HEK293 (cell line): ENCODE measurements around the gene OPN1LW.

Experiments used
- CTCF ChIP-seq: fragments of 450-650 bp; formaldehyde crosslinking; IDR thresholded peaks from 2 replicates; pipeline ENCODE4 v1.5.1; 2016; ENCODE audit warnings: missing biosample characterization, missing genetic modification characterization
- EGR2 ChIP-seq: fragments of 450-650 bp; formaldehyde crosslinking; IDR thresholded peaks from 2 replicates; pipeline ENCODE4 v1.5.1; 2016; ENCODE audit warnings: low read depth, missing biosample characterization, missing genetic modification characterization
- GLIS2 ChIP-seq: fragments of 450-650 bp; formaldehyde crosslinking; IDR thresholded peaks from 2 replicates; pipeline ENCODE4 v1.5.1; 2016; ENCODE audit warnings: missing biosample characterization, missing genetic modification characterization
- MEIS1 ChIP-seq: sonication (generic); formaldehyde crosslinking; IDR thresholded peaks from 2 replicates; pipeline ENCODE4 v1.8.1; 2022; ENCODE audit warnings: missing genetic modification reagents, mild to moderate bottlenecking, borderline replicate concordance
- PRDM2 ChIP-seq: fragments of 450-650 bp; formaldehyde crosslinking; IDR thresholded peaks from 2 replicates; pipeline ENCODE4 v1.5.1; 2016; ENCODE audit warnings: missing biosample characterization, missing genetic modification characterization, borderline replicate concordance
- SALL2 ChIP-seq: fragments of 450-650 bp; formaldehyde crosslinking; IDR thresholded peaks from 2 replicates; pipeline ENCODE4 v1.5.0; 2017; ENCODE audit warnings: missing biosample characterization, mild to moderate bottlenecking, missing genetic modification characterization, borderline replicate concordance
- TCF7L2 ChIP-seq: IDR thresholded peaks from 2 replicates; pipeline ENCODE4 v1.6.1; 2011; ENCODE audit warnings: low read depth, mild to moderate bottlenecking, inconsistent platforms, low read length, moderate library complexity, borderline replicate concordance
- ZBTB49 ChIP-seq: fragments of 450-650 bp; formaldehyde crosslinking; IDR thresholded peaks from 2 replicates; pipeline ENCODE4 v1.5.1; 2016; ENCODE audit warnings: missing biosample characterization, missing genetic modification characterization, low read depth
- ZBTB6 ChIP-seq: fragments of 450-650 bp; formaldehyde crosslinking; IDR thresholded peaks from 2 replicates; pipeline ENCODE4 v1.5.1; 2017; ENCODE audit warnings: missing biosample characterization, missing genetic modification characterization
- ZBTB7A ChIP-seq: fragments of 450-650 bp; formaldehyde crosslinking; IDR thresholded peaks from 2 replicates; pipeline ENCODE4 v1.5.1; 2016; ENCODE audit warnings: low read depth, missing biosample characterization, missing genetic modification characterization
- ZFP37 ChIP-seq: fragments of 450-650 bp; formaldehyde crosslinking; IDR thresholded peaks from 2 replicates; pipeline ENCODE4 v1.5.1; 2016; ENCODE audit warnings: missing biosample characterization, missing genetic modification characterization
- ZIC2 ChIP-seq: fragments of 450-650 bp; formaldehyde crosslinking; IDR thresholded peaks from 2 replicates; pipeline ENCODE4 v1.5.1; 2016; ENCODE audit warnings: missing biosample characterization, missing genetic modification characterization
- ZNF248 ChIP-seq: fragments of 450-650 bp; formaldehyde crosslinking; IDR thresholded peaks from 2 replicates; pipeline ENCODE4 v1.5.1; 2017; ENCODE audit warnings: missing biosample characterization, missing genetic modification characterization
- ZNF324 ChIP-seq: fragments of 450-650 bp; formaldehyde crosslinking; IDR thresholded peaks from 2 replicates; pipeline ENCODE4 v1.5.1; 2016; ENCODE audit warnings: missing biosample characterization, missing genetic modification characterization
- ZNF366 ChIP-seq: fragments of 450-650 bp; formaldehyde crosslinking; conservative IDR thresholded peaks from 2 replicates; pipeline ENCODE4 v1.5.1; 2016; ENCODE audit warnings: missing biosample characterization, missing genetic modification characterization
- ZNF433 ChIP-seq: fragments of 450-650 bp; formaldehyde crosslinking; IDR thresholded peaks from 2 replicates; pipeline ENCODE4 v1.5.1; 2016; ENCODE audit warnings: missing biosample characterization, missing genetic modification characterization, low read depth
- ZNF521 ChIP-seq: fragments of 450-650 bp; formaldehyde crosslinking; IDR thresholded peaks from 2 replicates; pipeline ENCODE4 v1.5.1; 2017; ENCODE audit warnings: missing biosample characterization, mild to moderate bottlenecking, missing genetic modification characterization
- ZNF596 ChIP-seq: fragments of 450-650 bp; IDR thresholded peaks from 2 replicates; pipeline ENCODE4 v1.5.0; 2018; ENCODE audit warnings: missing biosample characterization, mild to moderate bottlenecking, missing genetic modification characterization, moderate library complexity
- ZNF610 ChIP-seq: fragments of 450-650 bp; formaldehyde crosslinking; IDR thresholded peaks from 2 replicates; pipeline ENCODE4 v1.5.1; 2016; ENCODE audit warnings: missing biosample characterization, missing genetic modification characterization, borderline replicate concordance
- ZNF624 ChIP-seq: fragments of 450-650 bp; formaldehyde crosslinking; IDR thresholded peaks from 2 replicates; pipeline ENCODE4 v1.5.1; 2017; ENCODE audit warnings: missing biosample characterization, missing genetic modification characterization
- ZNF692 ChIP-seq: fragments of 450-650 bp; formaldehyde crosslinking; IDR thresholded peaks from 2 replicates; pipeline ENCODE4 v1.5.1; 2016; ENCODE audit warnings: missing biosample characterization, missing genetic modification characterization
- ZNF776 ChIP-seq: fragments of 450-650 bp; formaldehyde crosslinking; IDR thresholded peaks from 2 replicates; pipeline ENCODE4 v1.5.0; 2017; ENCODE audit warnings: missing biosample characterization, missing genetic modification characterization, borderline replicate concordance
- ZNF777 ChIP-seq: fragments of 450-650 bp; formaldehyde crosslinking; IDR thresholded peaks from 2 replicates; pipeline ENCODE4 v1.5.1; 2017; ENCODE audit warnings: missing biosample characterization, missing genetic modification characterization, borderline replicate concordance
- ZNF837 ChIP-seq: fragments of 450-650 bp; formaldehyde crosslinking; IDR thresholded peaks from 2 replicates; pipeline ENCODE4 v1.5.1; 2016; ENCODE audit warnings: missing biosample characterization, missing genetic modification characterization
- ZSCAN16 ChIP-seq: fragments of 450-650 bp; formaldehyde crosslinking; IDR thresholded peaks from 2 replicates; pipeline ENCODE4 v1.5.1; 2016; ENCODE audit warnings: missing biosample characterization, missing genetic modification characterization
- ZSCAN23 ChIP-seq: fragments of 450-650 bp; formaldehyde crosslinking; IDR thresholded peaks from 2 replicates; pipeline ENCODE4 v1.5.1; 2016; ENCODE audit warnings: missing biosample characterization, missing genetic modification characterization

Gene OPN1LW

GRCh38 chrX:154097003-154097588 lies 46.9 kb upstream of the OPN1LW start (continued):
- TF ChIP-seq ZNF777 (no peak), ZNF837 (no peak), ZNF366 (tag by site-specific recombination) (no peak), ZSCAN23 (no peak), ZNF324 (no peak), MEIS1 (CRISPR knock-in tag) (no peak), PRDM2 (tag by site-specific recombination) (no peak), EGR2 (tag by site-specific recombination) (no peak), ZNF521 (no peak), ZNF624 (tag by site-specific recombination) (no peak), TCF7L2 (no peak), ZNF248 (tag by site-specific recombination) (no peak), CTCF (tag by site-specific recombination) (no peak), SALL2 (tag by site-specific recombination) (no peak), ZBTB6 (tag by site-specific recombination) (no peak), ZNF433 (no peak), ZIC2 (no peak), ZFP37 (tag by site-specific recombination) (no peak), ZNF692 (tag by site-specific recombination) (0 out of 2 replicates have a peak, but pooled peaks have one; percentile 10), ZNF610 (tag by site-specific recombination) (no peak), ZBTB49 (tag by site-specific recombination) (no peak), ZNF776 (tag by site-specific recombination) (no peak), ZBTB7A (tag by site-specific recombination) (no peak), ZNF596 (tag by site-specific recombination) (0 out of 2 replicates have a peak, but pooled peaks have one; percentile 19), ZSCAN16 (no peak), GLIS2 (tag by site-specific recombination) (peak; percentile 44; the same call in 1 of the 2 replicates)
